Stimulated activated CD8-positive, alpha-beta memory T cell treated with anti-CD3 and anti-CD28 coated beads, Interleukin-15, amount 100 ng/mL, for 4 hours (primary cell): ENCODE measurements around the gene RUVBL2.
"Not testable (repeated sequence)": the region's sequence is repeated elsewhere in the genome, so short reads cannot be mapped to it uniquely, and the experiment has no call there.

ENCODE experiments used
- DNase-seq, 2 donors: peaks; one replicate each; pipeline ENCODE4 v3.0.0-alpha.2; 2020; ENCODE audit warnings: low read depth in 2 of 2

Gene RUVBL2

GRCh38 chr19:49018388-49019241 is 24.9 kb downstream of the RUVBL2 start:
- not testable (repeated sequence) for DNase-seq

GRCh38 chr19:49019242-49019932 is 25.7 kb downstream of the RUVBL2 start:
- peak; percentile 30 to 33 for DNase-seq

GRCh38 chr19:49020342-49020741 is 26.7 kb downstream of the RUVBL2 start:
- DNase-seq, result no peak

- DNase-seq, result no peak
Observed at GRCh38 chr19:49020931-49021895, 27.5 kb downstream of the RUVBL2 start.

- no peak for DNase-seq
Observed at GRCh38 chr19:49022116-49022515, 28.4 kb downstream of the RUVBL2 start.

GRCh38 chr19:49024233-49024632 is 30.5 kb downstream of the RUVBL2 start, which contains the start of gene CGB3:
TSS of gene CGB3 (minus strand) at chr19:49024333. CDS start at chr19:49023971, 362 bp downstream.
- not testable (repeated sequence) for DNase-seq

GRCh38 chr19:49025088-49025487 is 31.4 kb downstream of the RUVBL2 start:
- not testable (repeated sequence) for DNase-seq

- not testable (repeated sequence) for DNase-seq
Observed at GRCh38 chr19:49025599-49025998, 31.9 kb downstream of the RUVBL2 start.

- not testable (repeated sequence) for DNase-seq
Observed at GRCh38 chr19:49028686-49029085, 35.0 kb downstream of the RUVBL2 start.

GRCh38 chr19:49029749-49030148 is 36.1 kb downstream of the RUVBL2 start:
- DNase-seq, result not testable (repeated sequence)

- not testable (repeated sequence) for DNase-seq
Observed at GRCh38 chr19:49030323-49030722, 36.6 kb downstream of the RUVBL2 start.

- DNase-seq, result peak; percentile 17 to 19
Observed at GRCh38 chr19:49031642-49032301, 38.1 kb downstream of the RUVBL2 start, which contains the start of gene CGB2. TSS of gene CGB2 (plus strand) at chr19:49031890. CDS start at chr19:49032096, 206 bp downstream.

GRCh38 chr19:49036815-49037214 is 43.1 kb downstream of the RUVBL2 start, which contains the start of gene CGB1:
TSS of gene CGB1 (minus strand) at chr19:49036895. CDS start at chr19:49036711, 184 bp downstream.
- DNase-seq, result not testable (repeated sequence)

- not testable (repeated sequence) for DNase-seq
Observed at GRCh38 chr19:49038111-49038510, 44.4 kb downstream of the RUVBL2 start.

- not testable (repeated sequence) for DNase-seq
Observed at GRCh38 chr19:49038557-49039276, 45.0 kb downstream of the RUVBL2 start.

GRCh38 chr19:49039736-49040135 is 46.0 kb downstream of the RUVBL2 start:
- DNase-seq, result not testable (repeated sequence)

GRCh38 chr19:49042177-49042576 is 48.5 kb downstream of the RUVBL2 start:
- no peak for DNase-seq

- DNase-seq, result not testable (repeated sequence)
Observed at GRCh38 chr19:49042666-49043065, 49.0 kb downstream of the RUVBL2 start.

GRCh38 chr19:49043548-49043947 is 49.9 kb downstream of the RUVBL2 start, which contains the start of gene CGB5:
TSS of gene CGB5 (plus strand) at chr19:49043848. CDS start at chr19:49044210, 362 bp downstream.
- DNase-seq, result not testable (repeated sequence)

- DNase-seq, result not testable (repeated sequence)
Observed at GRCh38 chr19:49049011-49049410, 55.3 kb downstream of the RUVBL2 start, which contains the start of gene CGB8. TSS of gene CGB8 (minus strand) at chr19:49049111. CDS start at chr19:49048739, 372 bp downstream.
